ENCODE data around the gene SLX4IP. TPM values are rescaled to one million over a fixed set of nuclear protein-coding genes. Genes with fewer than 3 reads are reported as not detected.

The SLX4IP gene

GRCh38 chr20:10674684-10675449, 239.8 kb downstream of the SLX4IP start:
- Histone ChIP-seq H3K27me3 (ENCODE audit: insufficient read depth, poor library complexity, severe bottlenecking) (no peaks in the 10 kb centered on the region), H3K27ac (replicated peaks) (peak overlapping the region; percentile 90)
- peak; percentile 28 to 85 for DNase-seq (ENCODE audit: low read depth in 1 of 2, low spot score in 1 of 2)

GRCh38 chr20:10675450-10675848, 240.3 kb downstream of the SLX4IP start:
- TF ChIP-seq SPI1 (IDR thresholded peaks at IDR 0.05; ENCODE audit: borderline replicate concordance, low read depth) (no peak), REST (IDR thresholded peaks at IDR 0.05; ENCODE audit: insufficient replicate concordance, low read depth) (no peak), POLR2AphosphoS5 (IDR thresholded peaks at IDR 0.05; ENCODE audit: low read depth) (no peak), GABPA (IDR thresholded peaks at IDR 0.05; ENCODE audit: low read depth) (no peak), CTCF (IDR thresholded peaks at IDR 0.05; ENCODE audit: insufficient read depth, low read length) (no peak)
- DNase-seq (ENCODE audit: low read depth in 1 of 2, low spot score in 1 of 2) = no peak
- Histone ChIP-seq H3K27ac (replicated peaks) (no peak overlapping the region), H3K4me3 (replicated peaks; ENCODE audit: insufficient read depth, low read length) (no peak overlapping the region), H3K27me3 (ENCODE audit: insufficient read depth, poor library complexity, severe bottlenecking) (no peaks in the 10 kb centered on the region)

More at GRCh38 chr20:10674684-10675449, 239.8 kb downstream of the SLX4IP start:
- H3K4me3 ChIP-seq (replicated peaks; ENCODE audit: insufficient read depth, low read length) = peak overlapping the region; percentile 57
- TF ChIP-seq GABPA (IDR thresholded peaks at IDR 0.05; ENCODE audit: low read depth) (no peak; the same call in 1 of the 2 replicates), CTCF (IDR thresholded peaks at IDR 0.05; ENCODE audit: insufficient read depth, low read length) (peak; percentile 27)

GRCh38 chr20:10676518-10676917, 241.4 kb downstream of the SLX4IP start:
- TF ChIP-seq SPI1 (IDR thresholded peaks at IDR 0.05; ENCODE audit: borderline replicate concordance, low read depth) (peak; percentile 92), REST (IDR thresholded peaks at IDR 0.05; ENCODE audit: insufficient replicate concordance, low read depth) (no peak), GABPA (IDR thresholded peaks at IDR 0.05; ENCODE audit: low read depth) (no peak)
- no peaks in the 10 kb centered on the region for H3K27me3 ChIP-seq (ENCODE audit: insufficient read depth, poor library complexity, severe bottlenecking)
- peak in 1 of 2 experiments; percentile 16 for DNase-seq (ENCODE audit: low read depth in 1 of 2, low spot score in 1 of 2)
- no peak overlapping the region for H3K27ac ChIP-seq (replicated peaks)
- no peak overlapping the region for H3K4me3 ChIP-seq (replicated peaks; ENCODE audit: insufficient read depth, low read length)

Small RNA genes within 50 kb of the gene (microRNA-seq; reads per million reads assigned to microRNA genes)
- not detected for gene MIR6870
